Measurements from ENCODE around the gene CEP131. TPM values are rescaled to one million over a fixed set of nuclear protein-coding genes. Genes with fewer than 3 reads are reported as not detected.

The CEP131 gene
- total and polyA plus RNA-seq, 2 donors (not counting 3 experiments of a cell fraction or from before 2014, with no cell fraction given), result 5.3 to 17.9 TPM

- Histone ChIP-seq H3K4me3 (replicated peaks in 1 of 3; ENCODE audit: insufficient read depth in 1 of 3, low read depth in 1 of 3, low read length in 3 of 3) (no peak overlapping the region), H3K4me2 (ENCODE audit: insufficient read depth, low read length) (no peak overlapping the region), H3K27me3 (ENCODE audit: control insufficient read depth in 2 of 2, insufficient read depth in 2 of 2, low read length in 2 of 2) (no peaks in the 10 kb centered on the region), H3K9me3 (replicated peaks; ENCODE audit: control insufficient read depth, insufficient read depth, low read length) (no peaks in the 10 kb centered on the region), H3K9me1 (replicated peaks; ENCODE audit: control insufficient read depth, extremely low read depth, insufficient read depth, low read length) (no peaks in the 10 kb centered on the region), H2AFZ (ENCODE audit: low read depth, low read length) (no peak overlapping the region), H3K27ac (ENCODE audit: insufficient read depth, low read depth, low read length) (no peak overlapping the region), H3K4me1 (ENCODE audit: control insufficient read depth, extremely low read depth, insufficient read depth, low read length) (no peaks in the 10 kb centered on the region), H4K20me1 (replicated peaks; ENCODE audit: control insufficient read depth, extremely low read depth, insufficient read depth, low read length) (no peaks in the 10 kb centered on the region), H3K9ac (replicated peaks; ENCODE audit: extremely low read depth, insufficient read depth, low read length) (no peak overlapping the region), H3K79me2 (ENCODE audit: control insufficient read depth, insufficient read depth, low read length) (no peaks in the 10 kb centered on the region), H3K36me3 (ENCODE audit: control insufficient read depth in 2 of 2, extremely low read depth in 1 of 2, insufficient read depth in 2 of 2, low read length in 2 of 2) (peaks cover 0 to 51% of the 10 kb centered on the region in 2 experiments)
- FAIRE-seq (no peak), DNase-seq (ENCODE audit: low read depth, low spot score) (no peak)
- CTCF ChIA-PET, result interaction anchor here (0.8 to 1.0 kb wide), 2 partner anchors 225 to 264 kb away, joined by 3 read pairs; no protein-coding TSS in a partner anchor
- dilution Hi-C loops (cut with MboI; ENCODE audit: extremely low pct_ligation_motif_present, low sequenced_read_pairs), result no loop called here
- TF ChIP-seq JUN (IDR thresholded peaks at IDR 0.05; ENCODE audit: borderline replicate concordance, insufficient read depth, insufficient read length, low read depth), result no peak
- TF ChIP-seq GATA2 (IDR thresholded peaks at IDR 0.05; ENCODE audit: insufficient read depth, insufficient read length, low read depth, low read length), result no peak
- POLR2A ChIA-PET, result no interaction called here
- intact Hi-C loops (cut with micrococcal nuclease), result no loop called here
- no TSS peak for BruUV-seq (replicated peaks)
Observed at GRCh38 chr17:81259058-81259605, 36.4 kb upstream of the CEP131 start.

- no peak overlapping the region for H3K4me2 ChIP-seq (ENCODE audit: insufficient read depth, low read length)
- H3K4me3 ChIP-seq (replicated peaks in 1 of 3; ENCODE audit: insufficient read depth in 1 of 3, low read depth in 1 of 3, low read length in 3 of 3), result no peak overlapping the region
- H3K79me2 ChIP-seq (ENCODE audit: control insufficient read depth, insufficient read depth, low read length), result no peaks in the 10 kb centered on the region
- no TSS peak for BruUV-seq (replicated peaks)
- H3K9me3 ChIP-seq (replicated peaks; ENCODE audit: control insufficient read depth, insufficient read depth, low read length), result no peaks in the 10 kb centered on the region
- H3K27ac ChIP-seq (ENCODE audit: insufficient read depth, low read depth, low read length), result no peak overlapping the region
- intact Hi-C loops (cut with micrococcal nuclease) (no loop called here), dilution Hi-C loops (cut with MboI; ENCODE audit: extremely low pct_ligation_motif_present, low sequenced_read_pairs) (no loop called here)
- H3K27me3 ChIP-seq (ENCODE audit: control insufficient read depth in 2 of 2, insufficient read depth in 2 of 2, low read length in 2 of 2), result no peaks in the 10 kb centered on the region
- no peak for FAIRE-seq
- ChIA-PET CTCF (interaction anchor here (1.0 to 6.3 kb wide), 2 partner anchors 225 to 265 kb away, joined by 3 to 117 read pairs; no protein-coding TSS in a partner anchor), POLR2A (no interaction called here)
- peaks cover 0 to 43% of the 10 kb centered on the region in 2 experiments for H3K36me3 ChIP-seq (ENCODE audit: control insufficient read depth in 2 of 2, extremely low read depth in 1 of 2, insufficient read depth in 2 of 2, low read length in 2 of 2)
- DNase-seq (ENCODE audit: low read depth, low spot score), result no peak
- H3K9ac ChIP-seq (replicated peaks; ENCODE audit: extremely low read depth, insufficient read depth, low read length), result no peak overlapping the region
- H4K20me1 ChIP-seq (replicated peaks; ENCODE audit: control insufficient read depth, extremely low read depth, insufficient read depth, low read length), result no peaks in the 10 kb centered on the region
- H2AFZ ChIP-seq (ENCODE audit: low read depth, low read length), result no peak overlapping the region
- no peaks in the 10 kb centered on the region for H3K9me1 ChIP-seq (replicated peaks; ENCODE audit: control insufficient read depth, extremely low read depth, insufficient read depth, low read length)
- no peaks in the 10 kb centered on the region for H3K4me1 ChIP-seq (ENCODE audit: control insufficient read depth, extremely low read depth, insufficient read depth, low read length)
- no peak for TF ChIP-seq MYC (IDR thresholded peaks at IDR 0.05; ENCODE audit: low read depth, low read length)
- TF ChIP-seq MAX (IDR thresholded peaks at IDR 0.05; ENCODE audit: insufficient read depth, insufficient read length), result no peak
- no peak for TF ChIP-seq FOS (IDR thresholded peaks at IDR 0.05; ENCODE audit: borderline replicate concordance, insufficient read depth, low read length)
- no peak for TF ChIP-seq JUN (IDR thresholded peaks at IDR 0.05; ENCODE audit: borderline replicate concordance, insufficient read depth, insufficient read length, low read depth)
- no peak for TF ChIP-seq EZH2 (IDR thresholded peaks at IDR 0.05; ENCODE audit: borderline replicate concordance, low read depth, low read length, severe bottlenecking)
- TF ChIP-seq POLR2AphosphoS5 (IDR thresholded peaks at IDR 0.05; ENCODE audit: insufficient read depth, low read depth, low read length), result no peak
- no peak for TF ChIP-seq CTCF (IDR thresholded peaks at IDR 0.05; ENCODE audit: extremely low read depth in 1 of 2, insufficient read depth in 1 of 2, low read depth in 1 of 2, low read length in 2 of 2)
- TF ChIP-seq POLR2A (IDR thresholded peaks at IDR 0.05; ENCODE audit: low read depth, low read length), result no peak
- no peak for TF ChIP-seq GATA2 (IDR thresholded peaks at IDR 0.05; ENCODE audit: insufficient read depth, insufficient read length, low read depth, low read length)
Observed at GRCh38 chr17:81258292-81258691, 35.5 kb upstream of the CEP131 start.
